HG03378 (cell line): ENCODE data around the gene GPS1.

Experiments used
- ATAC-seq: cut with Tn5 transposase; IDR thresholded peaks from one replicate; pipeline ENCODE4 v1.9.1; 2021; ENCODE audit warnings: mild to moderate bottlenecking, moderate library complexity; ENCODE audit not compliant: unreplicated experiment

GPS1 gene

DNA sequence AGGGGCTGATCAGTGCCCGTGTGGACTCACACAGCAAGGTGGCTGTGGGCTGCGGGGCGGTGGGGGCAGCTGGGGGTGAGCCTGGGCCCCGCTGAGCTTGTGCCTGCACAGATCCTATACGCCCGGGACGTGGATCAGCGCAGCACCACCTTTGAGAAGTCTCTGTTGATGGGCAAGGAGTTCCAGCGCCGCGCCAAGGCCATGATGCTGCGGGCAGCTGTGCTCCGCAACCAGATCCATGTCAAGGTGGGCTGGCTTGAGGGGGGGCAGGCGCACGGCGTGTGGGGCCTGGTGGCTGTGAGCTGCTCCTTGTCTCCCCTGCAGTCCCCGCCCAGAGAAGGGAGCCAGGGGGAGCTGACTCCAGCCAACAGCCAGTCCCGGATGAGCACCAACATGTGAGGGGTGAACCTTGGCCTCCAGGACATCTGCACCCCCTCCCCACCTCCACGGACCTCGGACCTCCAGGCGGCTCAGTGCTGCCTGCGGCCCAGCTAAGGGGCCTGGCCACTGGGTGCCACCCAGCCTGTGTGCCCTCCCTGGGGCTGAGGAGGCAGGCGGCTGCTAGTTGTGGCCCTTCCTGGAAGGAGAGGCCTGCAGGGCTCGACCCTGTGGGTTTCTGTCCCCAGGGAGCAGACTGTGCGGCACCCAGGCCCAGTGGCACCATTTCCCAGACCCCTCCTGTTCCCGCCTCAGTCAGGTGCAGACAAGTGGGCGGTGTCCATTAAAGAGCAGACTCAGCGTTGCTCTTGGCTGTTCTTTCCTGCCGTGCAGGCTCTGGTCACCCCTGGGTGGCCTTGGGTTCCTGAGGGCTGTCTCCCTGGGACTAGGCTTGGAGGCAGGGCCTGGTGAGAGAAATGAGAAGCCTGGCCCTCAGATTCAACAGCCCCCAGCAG lies 5.3 kb downstream of the GPS1 start:
- no peak for ATAC-seq

- ATAC-seq: no peak
Measured at GRCh38 chr17:82058230-82058854, 6.6 kb downstream of the GPS1 start.

DNA sequence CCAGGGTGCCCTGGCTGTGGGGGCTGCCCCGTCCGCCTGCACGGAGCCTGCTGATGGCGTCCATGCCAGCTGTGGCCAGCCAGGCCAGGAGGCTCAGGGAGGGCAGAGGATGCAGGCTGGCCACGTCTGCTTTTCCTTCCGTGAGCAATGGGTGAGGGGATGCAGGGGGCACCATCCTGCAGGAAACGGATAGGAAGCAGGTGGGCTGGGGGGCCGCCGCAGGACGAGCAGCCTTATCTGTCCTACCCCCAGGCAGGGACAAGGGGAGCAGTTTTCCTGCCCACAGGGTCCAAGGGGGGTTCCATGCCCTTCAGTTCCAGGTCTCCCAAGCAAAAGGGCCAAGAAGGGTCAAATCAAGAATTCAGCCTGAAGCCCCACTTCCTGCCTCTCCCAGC lies 7.2 kb downstream of the GPS1 start:
- ATAC-seq: no peak

DNA sequence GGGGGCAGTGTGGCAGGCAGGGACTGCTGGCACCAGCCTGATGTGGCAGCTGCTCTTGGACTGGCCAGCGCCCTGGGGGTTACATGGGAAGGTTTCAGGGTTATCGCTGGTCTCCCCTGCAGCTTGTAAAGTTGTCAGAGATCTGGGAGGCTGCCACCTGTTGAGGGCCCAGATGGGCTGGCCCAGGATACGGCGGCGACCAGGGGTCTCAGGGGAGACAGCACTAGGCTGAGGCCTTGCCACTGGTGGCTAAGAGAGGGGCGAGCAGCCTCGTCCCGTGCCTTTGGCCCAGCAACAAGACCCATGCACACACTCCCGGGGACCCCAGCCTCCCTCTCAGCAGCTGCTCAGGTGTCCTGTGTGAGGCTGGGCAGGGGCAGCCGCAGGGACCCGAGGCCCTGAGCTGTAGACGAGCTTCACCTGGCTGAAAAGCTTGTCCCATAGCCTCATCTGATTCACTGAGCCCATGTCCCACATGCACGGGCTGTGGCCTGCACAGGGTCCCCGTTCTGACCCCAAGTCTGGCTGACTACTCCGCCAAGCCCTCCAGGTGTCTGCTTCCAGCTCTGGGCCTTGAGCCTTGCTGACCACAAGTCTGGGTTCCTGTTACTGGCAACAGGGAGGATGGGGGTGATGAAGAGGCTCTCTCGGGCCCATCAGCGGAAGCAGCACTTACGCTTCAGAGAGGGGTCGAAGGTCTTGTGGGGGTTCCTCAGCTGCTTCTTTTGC lies 7.7 kb downstream of the GPS1 start:
- no peak for ATAC-seq

- ATAC-seq: no peak
Measured at GRCh38 chr17:82060001-82060380, 8.3 kb downstream of the GPS1 start.

GRCh38 chr17:82060614-82061013 lies 8.9 kb downstream of the GPS1 start:
- ATAC-seq: no peak

- ATAC-seq: no peak
Measured at GRCh38 chr17:82061047-82061925, 9.6 kb downstream of the GPS1 start.

DNA sequence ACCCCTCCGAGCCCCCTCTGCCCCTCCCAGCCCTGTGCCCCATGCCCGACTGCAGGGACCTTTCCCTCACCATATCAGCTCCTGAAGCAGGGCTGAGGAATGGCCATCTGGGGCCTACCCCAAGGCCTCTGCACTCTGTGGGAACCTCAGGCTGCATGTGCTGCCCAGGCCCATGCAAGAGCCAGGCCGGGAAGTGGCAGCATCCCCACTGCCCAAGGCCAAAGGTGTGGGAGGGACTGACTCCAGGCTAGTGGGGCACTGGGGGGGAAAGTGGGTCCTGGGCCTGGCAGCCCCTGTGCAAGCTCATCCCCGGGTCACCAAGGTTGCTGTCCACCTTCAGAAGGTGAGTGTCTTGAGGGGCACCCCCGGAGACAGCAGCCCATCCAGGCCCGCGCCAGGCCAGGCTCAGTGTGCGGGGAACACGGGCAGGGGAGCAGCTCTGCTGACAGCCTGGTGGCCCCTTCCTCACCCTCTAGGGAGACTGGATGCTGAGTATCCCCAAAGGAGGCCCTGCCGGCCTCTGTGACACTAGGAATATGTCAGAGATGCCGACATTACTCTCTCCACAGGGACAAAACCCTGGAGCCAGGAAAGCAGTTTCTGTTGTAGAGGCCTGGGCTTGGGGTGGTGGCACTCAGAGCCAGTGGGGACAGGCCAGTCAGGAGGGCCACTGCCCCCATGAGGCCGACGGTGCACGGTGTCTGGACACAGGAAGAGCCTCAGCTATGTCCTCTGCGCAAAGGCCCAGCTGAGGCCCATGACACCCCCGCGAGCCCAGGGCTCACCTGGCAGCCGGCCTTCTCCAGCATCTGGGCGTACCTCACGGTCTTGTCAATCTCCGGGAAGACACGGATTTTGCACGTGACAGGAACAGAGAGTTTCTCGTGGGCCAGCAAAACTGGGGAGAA lies 10.6 kb downstream of the GPS1 start:
- ATAC-seq: no peak

- no peak for ATAC-seq
Measured at GRCh38 chr17:82062984-82063368, 11.3 kb downstream of the GPS1 start.

DNA sequence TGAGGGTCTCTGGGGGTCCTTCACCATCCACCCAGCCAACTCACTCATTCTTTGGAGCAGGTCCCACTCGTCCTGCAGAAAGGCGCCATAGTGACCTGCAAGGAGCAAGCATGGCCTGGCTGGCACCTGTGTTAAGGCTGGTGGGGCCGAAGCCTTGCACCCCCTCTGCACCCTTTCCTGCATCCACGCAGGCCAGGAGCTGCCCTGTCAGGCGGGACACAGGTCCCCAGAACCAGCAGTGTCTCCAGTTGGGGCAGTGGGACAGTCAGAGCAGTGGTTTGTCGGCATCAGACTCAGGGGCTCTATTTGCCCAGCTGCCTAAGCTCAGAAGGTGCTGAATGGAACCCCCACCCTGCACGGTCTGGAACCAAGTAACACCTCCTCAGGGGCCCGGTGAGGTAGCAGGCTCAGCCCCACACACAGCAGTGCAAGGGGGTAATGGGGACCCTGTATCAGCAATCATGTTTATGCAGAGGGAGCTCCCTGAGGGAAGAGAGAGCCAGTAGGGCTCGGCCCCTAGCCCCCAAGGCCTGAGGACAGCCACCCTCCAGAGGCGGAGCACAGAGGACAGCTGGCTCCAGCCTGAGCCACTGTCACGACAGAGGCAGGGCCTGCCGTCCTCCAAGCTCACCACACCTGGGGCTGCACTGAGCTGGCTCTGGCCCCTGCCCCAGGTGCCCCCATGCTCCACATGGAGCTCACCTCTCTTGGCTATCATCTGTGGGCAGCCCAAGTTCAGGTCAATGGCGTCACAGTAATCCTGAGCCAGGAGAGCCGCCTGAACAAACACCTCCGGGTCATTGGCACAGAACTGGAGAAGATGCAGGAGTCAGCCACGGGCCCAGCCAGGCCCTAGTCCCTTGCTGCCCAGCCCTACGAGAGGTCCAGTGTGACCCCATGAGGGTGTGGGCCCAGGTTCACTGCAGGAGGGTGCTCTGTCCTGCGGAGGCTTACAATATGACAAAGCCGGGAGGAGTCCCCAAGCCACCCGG lies 12.0 kb downstream of the GPS1 start:
- no peak for ATAC-seq

- ATAC-seq: no peak
Measured at GRCh38 chr17:82064433-82065192, 12.9 kb downstream of the GPS1 start.

GRCh38 chr17:82065193-82065637 lies 13.5 kb downstream of the GPS1 start:
- ATAC-seq: no peak

DNA sequence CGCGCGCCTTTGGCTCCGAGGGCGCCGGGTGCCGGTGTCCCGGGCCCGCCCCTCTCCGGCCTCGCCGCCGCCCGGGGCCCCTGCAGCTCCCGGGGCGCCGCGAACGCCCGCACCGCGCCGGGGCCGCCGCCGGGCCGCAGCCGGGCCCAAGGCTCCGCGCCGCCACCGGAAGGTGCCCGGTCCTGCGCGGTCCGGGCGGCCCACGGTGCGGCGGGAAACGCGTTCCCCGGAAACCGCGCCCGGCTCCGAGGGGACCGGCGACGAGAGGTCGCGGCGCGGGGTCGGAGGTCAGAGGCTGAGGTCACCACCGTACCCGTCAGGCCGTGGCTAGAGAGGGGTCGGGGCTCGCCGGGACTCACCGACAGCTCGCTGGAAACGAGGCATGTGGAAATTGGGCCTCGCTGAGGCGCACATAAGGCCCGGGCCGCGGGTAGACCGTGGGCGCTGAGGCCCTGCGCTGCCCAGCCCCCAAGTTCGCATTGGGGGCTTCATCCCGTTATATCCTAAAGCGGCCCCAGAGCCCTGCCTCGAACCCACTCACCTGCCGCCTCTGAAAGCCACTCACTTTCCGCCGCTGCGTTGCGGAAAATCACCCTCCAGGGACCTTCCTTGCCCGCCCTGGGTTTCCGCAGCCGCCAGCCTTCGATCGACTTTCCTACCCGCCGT lies 14.1 kb downstream of the GPS1 start, which contains the start of gene DUS1L:
TSS of gene DUS1L (minus strand) at position 167 of the 666 bp plus-strand sequence. CDS start 745 bp downstream, outside the sequence.
- no peak for ATAC-seq

GRCh38 chr17:82070611-82071010 lies 18.9 kb downstream of the GPS1 start:
- ATAC-seq: no peak

DNA sequence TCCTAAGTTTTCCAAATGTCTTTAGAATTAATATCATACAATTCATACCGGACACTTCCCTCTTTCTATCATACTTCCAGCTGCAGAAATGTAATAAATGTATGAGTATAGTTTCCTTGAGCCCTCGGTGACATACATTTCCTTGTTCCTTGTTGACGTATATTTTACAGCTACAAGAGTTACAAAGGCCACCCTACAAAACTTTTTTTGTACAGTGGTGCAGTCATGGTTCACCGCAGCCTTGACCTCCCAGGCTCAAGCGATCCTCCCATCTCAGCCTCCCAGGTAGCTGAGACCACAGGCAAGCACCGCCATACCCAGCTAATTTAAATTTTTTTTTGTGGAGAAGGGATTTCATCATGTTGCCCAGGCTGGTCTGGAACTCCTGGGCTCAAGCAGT lies 21.1 kb downstream of the GPS1 start:
- no peak for ATAC-seq

DNA sequence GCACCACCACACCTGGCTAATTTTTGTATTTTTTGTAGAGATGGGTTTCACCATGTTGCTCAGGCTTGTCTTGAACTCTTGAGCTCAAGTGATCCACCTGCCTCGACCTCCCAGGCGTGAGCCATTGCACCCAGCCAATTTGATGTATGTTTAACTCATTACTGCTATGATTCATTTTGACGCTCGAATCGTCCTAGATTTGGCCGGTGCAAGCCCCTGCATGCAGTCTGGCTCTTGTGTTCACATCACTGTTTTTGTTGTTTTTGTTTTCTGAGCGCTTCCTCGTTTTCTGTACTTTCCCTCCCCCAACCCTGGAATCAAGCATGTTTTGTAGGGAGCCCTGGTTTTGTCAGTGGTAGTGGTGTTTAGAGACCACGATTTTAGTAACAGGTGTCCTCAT lies 21.7 kb downstream of the GPS1 start:
- ATAC-seq: no peak
